A375 (cell line): ENCODE results near the gene RPN1. TPM values are rescaled to one million over a fixed set of nuclear protein-coding genes. Genes with fewer than 3 reads are reported as not detected.

Source experiments
- total RNA-seq: library from RNA; depleted of rRNA; stranded (reverse); fragments of >200 nt; shearing (Covaris generic); gene quantifications from 2 replicates; pipeline ENCODE4 v1.2.3, GENCODE V29; 2014; rRNA removed

RPN1 gene
- 200 and 209 TPM in 2 replicates for total RNA-seq

GRCh38 chr3:128650096-128651050, at the start of gene RPN1:
Gene RPN1 (minus strand): TSS chr3:128650818. CDS start chr3:128650800, 18 bp downstream.

Other genes starting within 250 kb of the RPN1 start
- gene DNAJB8, start 183.9 kb downstream of the RPN1 start, total RNA-seq, result not detected in 2 replicates
- 6.3 TPM in 2 replicates for gene GATA2, start 157.6 kb downstream of the RPN1 start, total RNA-seq
- gene RAB7A, start 75.4 kb upstream of the RPN1 start, total RNA-seq, result 60.3 and 88.0 TPM in 2 replicates
- gene ACAD9, start 228.8 kb upstream of the RPN1 start, total RNA-seq, result 37.2 and 41.0 TPM in 2 replicates